Adrenal gland (tissue), 12 donors: ENCODE data around the gene ZNF576. TPM values are rescaled to one million over a fixed set of nuclear protein-coding genes. Genes with fewer than 3 reads are reported as not detected.
A peak's percentile ranks its signal among the peaks of the same experiment; 100 is the strongest.

Experiments used
- DNase-seq, 7 donors: peaks; one replicate each; pipeline ENCODE4 v3.0.0-alpha.2; 2019 to 2020
- H3K27ac ChIP-seq, 5 donors: fragments of 200-600 bp; sonication (generic) in 4 of 5; 1 replicate in 3 of 5; 2 replicates in 2 of 5; pipeline versions ENCODE4 v1.5.1 to v1.8.0; 2016 to 2020; ENCODE audit warnings: mild to moderate bottlenecking in 1 of 5
- H3K27me3 ChIP-seq: fragments of 200-600 bp; 2 replicates; pipeline ENCODE4 v1.8.0; 2021
- H3K36me3 ChIP-seq, 2 donors: fragments of 200-600 bp; replicated peaks in 1 of 2; 1 replicate in 1 of 2; 2 replicates in 1 of 2; pipeline versions ENCODE4 v1.5.1 to v1.8.0; 2018 to 2022
- H3K4me1 ChIP-seq, 2 donors: fragments of 200-600 bp; replicated peaks in 1 of 2; 1 replicate in 1 of 2; 2 replicates in 1 of 2; pipeline versions ENCODE4 v1.5.1 to v1.8.0; 2018 to 2021
- H3K4me3 ChIP-seq, 4 donors: fragments of 200-600 bp; sonication (generic) in 3 of 4; one replicate each; pipeline ENCODE4 v1.5.1; 2016 to 2018
- H3K9me3 ChIP-seq, 3 donors: fragments of 200-600 bp; sonication (generic) in 1 of 3; replicated peaks in 1 of 3; 1 replicate in 2 of 3; 2 replicates in 1 of 3; pipeline versions ENCODE4 v1.5.1 to v1.8.0; 2016 to 2021
- POLR2A ChIP-seq, 2 donors: fragments of 450-650 bp; IDR thresholded peaks; one replicate each; pipeline ENCODE4 v1.6.1; 2017; ENCODE audit warnings: antibody characterized with exemption in 2 of 2, mild to moderate bottlenecking in 2 of 2, moderate library complexity in 1 of 2
- WGBS, 4 donors: extraction: QIAGEN DNeasy Blood & Tissue Kit in 2 of 4; methylation state at CpG; one replicate each; pipeline versions ENCODE4 v1.1.5 to v1.1.7; 2013 to 2017; 5-methylcytosine and 5-hydroxymethylcytosine counted together
- intact Hi-C, 2 donors: fragments of 100-400 bp; cut with DNase I; formaldehyde crosslinking; loops; one replicate each; pipeline versions ENCODE4 v1.14.1 to v1.15.0; 2022 to 2023
- polyA plus RNA-seq, 3 donors: library from polyadenylated mRNA; stranded (reverse); fragments of 200-250 nt in 2 of 3; fragments of 350-450 nt in 1 of 3; fragmentation: Illumina TruSeq in 1 of 3; extraction: RNeasy Lipid Tissue Mini Kit (QIAGEN cat#74804) in 1 of 3; gene quantifications; one replicate each; pipeline ENCODE4 v1.2.3, GENCODE V29; 2013 to 2014
- total RNA-seq, 9 donors: library from RNA; depleted of rRNA in 4 of 9; stranded (reverse); fragments of >200 nt in 4 of 9; fragments of 120-200 nt in 1 of 9; fragmentation: NEBNext Ultra II Directional in 1 of 9; extraction: Animal tissue kit (Norgen Biotek cat#: 25700) in 1 of 9; gene quantifications; one replicate each; pipeline versions ENCODE4 v1.1.0 to v1.2.4, GENCODE V29; 2013 to 2023
- TF ChIP-seq, protein P1 (sequence below), 6 experiments: fragments of 450-650 bp in 4 of 6; fragments of 200-600 bp in 2 of 6; sonication (generic) in 1 of 6; IDR thresholded peaks; 1 replicate in 5 of 6; 2 replicates in 1 of 6; pipeline versions ENCODE4 v1.5.1 to v1.8.0; 2016 to 2021; ENCODE audit warnings: antibody characterized with exemption in 6 of 6, mild to moderate bottlenecking in 2 of 6, moderate library complexity in 1 of 6
- donor health status: healthy with polysubstance abuse.
- donor health status: Bipolar disorder and iron deficiency.
- donor health status: DM: yes; HTN: yes; CAD: no.
- donor health status: DM: no; HTN: no; CAD: no.
- donor health status: DM: no; HTN: no; CAD: no.
- donor health status: DM: yes; HTN: yes; CAD: no.

ZNF576 gene
- total and polyA plus RNA-seq, 12 donors, result 9.8 to 114 (median 21.0) TPM

DNA sequence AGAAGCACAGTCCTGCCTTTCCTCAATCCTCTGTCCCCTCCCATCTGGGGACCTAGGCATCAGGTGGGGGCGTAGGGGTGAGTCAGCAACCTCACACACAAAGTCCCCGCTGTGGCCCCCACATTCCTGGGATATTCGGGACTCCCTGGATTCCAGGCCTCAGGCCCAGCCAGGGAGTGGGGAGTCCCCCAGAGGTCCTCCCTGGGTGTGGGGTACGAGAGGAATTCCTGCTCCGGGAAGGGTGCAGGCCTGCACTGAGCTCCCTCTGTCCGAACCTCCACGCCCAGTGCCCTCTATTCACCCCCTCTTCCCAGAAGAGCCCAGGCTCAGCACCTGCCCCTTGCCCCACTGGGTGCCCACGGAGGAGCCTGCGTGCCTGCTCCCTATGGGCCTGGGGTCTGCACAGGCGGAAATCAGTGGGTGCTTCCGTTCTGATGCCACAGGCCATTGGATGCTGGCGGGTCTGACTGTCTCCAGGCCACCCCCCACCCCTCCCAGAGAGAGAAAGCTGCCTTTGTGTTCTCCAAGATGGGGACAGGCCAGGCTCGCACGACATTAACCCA is 39.8 kb downstream of the ZNF576 start:
- H3K9me3 ChIP-seq, result no peaks in the 10 kb centered on the region
- intact Hi-C loops, result no loop called here
- no peaks in the 10 kb centered on the region for H3K36me3 ChIP-seq
- peak overlapping the region in 1 of 5 donors; percentile 26 for H3K27ac ChIP-seq
- H3K4me3 ChIP-seq, result no peak overlapping the region
- 75 to 84% (median 84%) methylated on average over 9 to 14 of the region's 14 CpGs for WGBS, 4 donors
- H3K4me1 ChIP-seq, result peaks cover 20 to 26% of the 10 kb centered on the region in 2 donors
- H3K27me3 ChIP-seq, result no peaks in the 10 kb centered on the region
- DNase-seq, result no peak
- TF ChIP-seq POLR2A (IDR thresholded peaks at IDR 0.05), result no peak
- TF ChIP-seq, protein P1, sequence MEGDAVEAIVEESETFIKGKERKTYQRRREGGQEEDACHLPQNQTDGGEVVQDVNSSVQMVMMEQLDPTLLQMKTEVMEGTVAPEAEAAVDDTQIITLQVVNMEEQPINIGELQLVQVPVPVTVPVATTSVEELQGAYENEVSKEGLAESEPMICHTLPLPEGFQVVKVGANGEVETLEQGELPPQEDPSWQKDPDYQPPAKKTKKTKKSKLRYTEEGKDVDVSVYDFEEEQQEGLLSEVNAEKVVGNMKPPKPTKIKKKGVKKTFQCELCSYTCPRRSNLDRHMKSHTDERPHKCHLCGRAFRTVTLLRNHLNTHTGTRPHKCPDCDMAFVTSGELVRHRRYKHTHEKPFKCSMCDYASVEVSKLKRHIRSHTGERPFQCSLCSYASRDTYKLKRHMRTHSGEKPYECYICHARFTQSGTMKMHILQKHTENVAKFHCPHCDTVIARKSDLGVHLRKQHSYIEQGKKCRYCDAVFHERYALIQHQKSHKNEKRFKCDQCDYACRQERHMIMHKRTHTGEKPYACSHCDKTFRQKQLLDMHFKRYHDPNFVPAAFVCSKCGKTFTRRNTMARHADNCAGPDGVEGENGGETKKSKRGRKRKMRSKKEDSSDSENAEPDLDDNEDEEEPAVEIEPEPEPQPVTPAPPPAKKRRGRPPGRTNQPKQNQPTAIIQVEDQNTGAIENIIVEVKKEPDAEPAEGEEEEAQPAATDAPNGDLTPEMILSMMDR (IDR thresholded peaks at IDR 0.05), result no peak

DNA sequence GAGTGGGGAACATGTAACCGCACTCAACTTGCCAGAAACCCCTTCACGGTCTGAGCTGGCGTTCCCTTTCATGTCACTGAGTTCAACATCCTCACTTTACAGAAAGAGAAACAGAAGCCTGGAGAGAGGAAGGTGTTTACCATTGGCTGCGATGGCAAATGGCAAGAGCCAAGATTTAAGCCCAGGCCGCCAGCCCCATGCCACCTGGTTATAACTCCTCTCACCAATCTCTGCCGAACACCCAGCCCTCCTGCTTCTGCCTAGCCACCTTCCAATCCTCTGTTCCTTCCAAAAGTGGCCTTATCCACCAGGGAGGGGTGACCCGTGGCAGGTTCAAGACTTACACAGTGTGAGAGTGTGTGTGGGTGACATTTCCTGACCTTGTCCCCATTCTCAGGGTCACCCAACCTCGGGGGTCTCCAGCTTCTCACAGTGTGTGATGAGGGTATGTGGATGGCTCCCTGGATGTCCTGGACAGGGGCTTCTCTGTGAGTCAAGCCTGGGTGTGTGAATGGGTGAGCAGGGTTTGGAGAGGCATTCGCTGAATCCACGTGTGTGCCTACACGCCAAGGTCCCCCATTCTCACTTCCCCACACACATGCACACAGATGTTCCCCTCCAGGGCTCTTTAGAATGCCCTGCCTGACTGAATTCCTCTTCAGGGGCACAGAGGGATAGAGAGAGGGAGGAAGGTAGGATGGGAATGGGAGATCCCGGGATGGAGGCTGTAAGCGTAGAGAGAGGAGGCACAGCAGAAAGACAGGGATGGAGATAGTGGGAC is 42.0 kb downstream of the ZNF576 start:
- WGBS, 4 donors, result 70 to 75% (median 74%) methylated on average over 13 of the region's 13 CpGs
- H3K27me3 ChIP-seq, result no peaks in the 10 kb centered on the region
- H3K36me3 ChIP-seq, result no peaks in the 10 kb centered on the region
- peaks cover 20 to 22% of the 10 kb centered on the region in 2 donors for H3K4me1 ChIP-seq
- H3K4me3 ChIP-seq, result no peak overlapping the region
- H3K27ac ChIP-seq, result no peak overlapping the region
- intact Hi-C loops, result no loop called here
- TF ChIP-seq, protein P1 (IDR thresholded peaks at IDR 0.05), result no peak
- no peak for TF ChIP-seq POLR2A (IDR thresholded peaks at IDR 0.05)
- H3K9me3 ChIP-seq, result no peaks in the 10 kb centered on the region
- DNase-seq, result no peak

DNA sequence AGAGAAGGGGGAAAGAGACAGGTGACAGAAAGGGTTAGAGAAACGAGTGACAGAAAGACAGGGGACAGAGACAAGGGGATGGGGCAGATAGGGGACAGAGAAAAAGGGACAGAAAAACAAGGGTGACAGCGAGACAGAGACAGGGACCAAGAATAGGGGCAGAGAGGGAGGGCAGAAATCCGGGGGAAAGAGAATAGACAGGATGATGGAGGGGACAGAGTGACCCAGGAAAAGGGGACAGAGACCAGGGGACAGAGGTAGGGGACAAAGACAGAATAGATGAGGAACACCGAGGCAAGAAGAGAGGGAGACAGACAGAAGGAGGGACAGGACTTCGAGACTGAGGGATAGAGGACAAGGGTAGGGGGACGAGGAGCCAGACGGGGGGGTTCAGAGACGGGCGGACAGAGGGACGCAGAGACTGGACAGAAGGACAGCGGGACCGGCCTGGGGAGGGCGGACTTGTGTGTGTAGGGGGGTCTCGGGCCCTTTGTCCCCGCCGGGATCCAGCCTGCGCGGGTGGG is 42.7 kb downstream of the ZNF576 start:
- 7 to 12% (median 9%) methylated on average over 16 to 18 of the region's 18 CpGs for WGBS, 4 donors
- Histone ChIP-seq H3K27me3 (no peaks in the 10 kb centered on the region), H3K36me3 (no peaks in the 10 kb centered on the region), H3K9me3 (no peaks in the 10 kb centered on the region), H3K27ac (peak overlapping the region in 2 of 5 donors; percentile 19 to 54), H3K4me3 (peak overlapping the region in 2 of 4 donors; percentile 33 to 68), H3K4me1 (peaks cover 17 to 20% of the 10 kb centered on the region in 2 donors)
- intact Hi-C loops, result no loop called here
- no peak for DNase-seq
- no peak for TF ChIP-seq POLR2A (IDR thresholded peaks at IDR 0.05)
- TF ChIP-seq, protein P1 (IDR thresholded peaks at IDR 0.05), result no peak
